Liver (tissue), 9 donors: ENCODE results near the gene ZNF574. TPM values are rescaled to one million over a fixed set of nuclear protein-coding genes. Genes with fewer than 3 reads are reported as not detected.

Source experiments
- DNase-seq: peaks from one replicate; pipeline ENCODE4 v3.0.0-alpha.2; 2017; ENCODE audit warnings: low spot score
- H3K27ac ChIP-seq, 2 donors: one replicate each; pipeline ENCODE4 v1.7.0; 2013; ENCODE audit warnings: inconsistent platforms in 2 of 2, low read length in 2 of 2, control low read depth in 1 of 2, low read depth in 1 of 2, mild to moderate bottlenecking in 1 of 2
- H3K27me3 ChIP-seq, 4 donors: one replicate each; pipeline versions ENCODE4 v1.6.1 to v1.7.0; 2013; ENCODE audit warnings: low read length in 3 of 4, inconsistent platforms in 1 of 4, mild to moderate bottlenecking in 1 of 4, moderate library complexity in 1 of 4; ENCODE audit not compliant: control insufficient read depth in 4 of 4, insufficient read depth in 4 of 4
- H3K36me3 ChIP-seq, 4 donors: one replicate each; pipeline versions ENCODE4 v1.6.1 to v1.7.0; 2013; ENCODE audit warnings: low read length in 3 of 4, mild to moderate bottlenecking in 3 of 4, low read depth in 1 of 4, moderate library complexity in 1 of 4; ENCODE audit not compliant: control insufficient read depth in 4 of 4, insufficient read depth in 3 of 4
- H3K4me1 ChIP-seq, 4 donors: one replicate each; pipeline versions ENCODE4 v1.6.1 to v1.7.0; 2013; ENCODE audit warnings: low read length in 3 of 4, mild to moderate bottlenecking in 3 of 4, moderate library complexity in 1 of 4; ENCODE audit not compliant: control insufficient read depth in 4 of 4, insufficient read depth in 4 of 4
- H3K4me3 ChIP-seq, 3 donors: one replicate each; pipeline versions ENCODE4 v1.6.1 to v1.7.0; 2013; ENCODE audit warnings: low read length in 3 of 3, control low read depth in 1 of 3, low read depth in 1 of 3, mild to moderate bottlenecking in 1 of 3
- H3K9ac ChIP-seq, 2 donors: one replicate each; pipeline ENCODE4 v1.7.0; 2013; ENCODE audit warnings: low read length in 2 of 2, mild to moderate bottlenecking in 2 of 2, moderate library complexity in 2 of 2, control low read depth in 1 of 2, low read depth in 1 of 2
- H3K9me3 ChIP-seq, 4 donors: one replicate each; pipeline versions ENCODE4 v1.6.1 to v1.7.0; 2013; ENCODE audit warnings: low read length in 3 of 4; ENCODE audit not compliant: control insufficient read depth in 4 of 4
- EGR1 ChIP-seq, 2 donors: IDR thresholded peaks; 2 replicates each; pipeline ENCODE4 v1.6.1; 2016 to 2018; ENCODE audit warnings: antibody characterized with exemption in 2 of 2, low read depth in 2 of 2
- FOXA1 ChIP-seq: IDR thresholded peaks from 2 replicates; pipeline ENCODE4 v1.6.1; 2016; ENCODE audit warnings: antibody characterized with exemption
- FOXA2 ChIP-seq: IDR thresholded peaks from 2 replicates; pipeline ENCODE4 v1.6.1; 2016; ENCODE audit warnings: antibody characterized with exemption
- GABPA ChIP-seq, 2 donors: IDR thresholded peaks in 1 of 2; conservative IDR thresholded peaks in 1 of 2; 2 replicates each; pipeline ENCODE4 v1.6.1; 2016; ENCODE audit warnings: antibody characterized with exemption in 2 of 2, mild to moderate bottlenecking in 1 of 2, moderate library complexity in 1 of 2
- HNF4A ChIP-seq, 2 donors: conservative IDR thresholded peaks; 2 replicates each; pipeline ENCODE4 v1.6.1; 2016; ENCODE audit warnings: antibody characterized with exemption in 2 of 2, mild to moderate bottlenecking in 2 of 2
- HNF4G ChIP-seq: IDR thresholded peaks from 2 replicates; pipeline ENCODE4 v1.6.1; 2016; ENCODE audit warnings: antibody characterized with exemption
- JUND ChIP-seq, 2 donors: IDR thresholded peaks; 2 replicates each; pipeline ENCODE4 v1.6.1; 2016; ENCODE audit warnings: antibody characterized with exemption in 2 of 2
- NR2F2 ChIP-seq: IDR thresholded peaks from 2 replicates; pipeline ENCODE4 v1.6.1; 2016; ENCODE audit warnings: antibody characterized with exemption
- RAD21 ChIP-seq, 2 donors: IDR thresholded peaks; 2 replicates each; pipeline ENCODE4 v1.6.1; 2016; ENCODE audit warnings: antibody characterized with exemption in 2 of 2, mild to moderate bottlenecking in 2 of 2
- RXRA ChIP-seq, 2 donors: IDR thresholded peaks; 2 replicates each; pipeline ENCODE4 v1.6.1; 2017 to 2018; ENCODE audit warnings: antibody characterized with exemption in 2 of 2, mild to moderate bottlenecking in 1 of 2
- SP1 ChIP-seq: IDR thresholded peaks from 2 replicates; pipeline ENCODE4 v1.6.1; 2018; ENCODE audit warnings: antibody characterized with exemption, mild to moderate bottlenecking
- TAF1 ChIP-seq: conservative IDR thresholded peaks from 2 replicates; pipeline ENCODE4 v1.6.1; 2016; ENCODE audit warnings: antibody characterized with exemption, mild to moderate bottlenecking
- YY1 ChIP-seq: IDR thresholded peaks from 2 replicates; pipeline ENCODE4 v1.6.1; 2016; ENCODE audit warnings: antibody characterized with exemption, mild to moderate bottlenecking
- WGBS: extraction: QIAGEN DNeasy Blood & Tissue Kit; methylation state at CpG from one replicate; pipeline ENCODE4 v1.1.7; 2013; 5-methylcytosine and 5-hydroxymethylcytosine counted together
- polyA plus RNA-seq, 2 donors: library from polyadenylated mRNA; stranded (reverse) in 1 of 2; unstranded in 1 of 2; fragments of 200-250 nt in 1 of 2; fragments of >200 nt in 1 of 2; fragmentation: Nextera tagmentation in 1 of 2; extraction: Ambion mirVana in 1 of 2; gene quantifications; one replicate each; pipeline versions ENCODE4 v1.2.1 to v1.2.3, GENCODE V29; 2013 to 2015
- total RNA-seq, 2 donors: library from RNA; depleted of rRNA; stranded (reverse); fragments of >200 nt; gene quantifications; one replicate each; pipeline ENCODE4 v1.2.3, GENCODE V29; 2014
- TF ChIP-seq, protein P1 (sequence below): IDR thresholded peaks from 2 replicates; pipeline ENCODE4 v1.6.1; 2016; ENCODE audit warnings: antibody characterized with exemption
- TF ChIP-seq, protein P2 (sequence below): IDR thresholded peaks from 2 replicates; pipeline ENCODE4 v1.6.1; 2016; ENCODE audit warnings: antibody characterized with exemption
- TF ChIP-seq, protein P3 (sequence below): fragments of 150-350 bp; IDR thresholded peaks from 2 replicates; pipeline ENCODE4 v1.5.1; 2017; ENCODE audit warnings: improper control_type of control experiment, low read depth, low read length; ENCODE audit not compliant: missing input control
- TF ChIP-seq, protein P4 (sequence below): IDR thresholded peaks from 2 replicates; pipeline ENCODE4 v1.6.1; 2016; ENCODE audit warnings: antibody characterized with exemption, mild to moderate bottlenecking
- TF ChIP-seq, protein P5 (sequence below): IDR thresholded peaks from 2 replicates; pipeline ENCODE4 v1.6.1; 2016; ENCODE audit warnings: antibody characterized with exemption
- donor health status: healthy.
- donor health status: healthy.
- donor health status: healthy.
- donor health status: healthy.
- donor health status: healthy.

Gene ZNF574
- total and polyA plus RNA-seq, 4 donors = 3.3 to 7.4 (median 6.5) TPM

DNA sequence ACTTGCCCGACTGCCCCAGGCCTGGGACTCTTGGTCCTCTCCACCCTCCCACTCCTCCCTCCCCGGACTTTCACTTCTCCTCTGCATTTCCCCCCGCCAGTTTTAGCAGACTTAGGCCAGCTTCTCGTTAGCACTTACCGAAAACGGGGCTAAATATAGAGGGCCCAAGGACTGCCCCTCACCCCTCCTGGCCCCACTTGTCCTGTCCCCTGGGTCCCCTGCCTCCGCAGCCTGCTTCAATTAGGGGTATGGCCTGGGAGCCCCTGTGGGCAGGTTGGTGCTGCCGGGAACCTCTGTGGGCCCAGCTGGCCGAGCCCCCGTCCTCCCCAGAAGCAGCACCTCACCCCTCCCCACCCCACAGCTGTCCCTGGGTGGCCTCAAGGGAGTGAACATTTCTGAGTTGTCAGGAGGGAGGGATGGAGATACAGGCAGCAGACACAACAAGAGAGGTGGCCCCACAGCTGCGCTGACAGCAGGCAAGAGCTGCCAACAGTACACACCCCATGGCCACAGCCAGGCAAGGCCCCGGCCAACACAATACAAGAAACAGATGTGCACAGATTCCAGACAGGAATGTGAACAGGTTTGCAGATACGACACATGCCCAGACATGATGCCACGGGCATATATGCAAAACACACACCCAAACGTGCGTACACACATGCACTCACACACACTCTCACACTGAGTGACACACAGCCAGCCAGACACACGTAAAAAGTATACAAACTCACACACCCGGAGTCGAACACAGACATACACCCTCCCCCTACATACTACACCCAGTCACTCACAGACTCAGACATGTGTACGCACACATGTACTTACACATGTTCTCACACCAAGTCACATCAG is 53.7 kb downstream of the ZNF574 start:
- no peaks in the 10 kb centered on the region for H3K36me3 ChIP-seq
- H3K4me1 ChIP-seq = peaks cover 0 to 14% (median 4%) of the 10 kb centered on the region in 4 donors
- WGBS = 58% methylated on average over 20 of the region's 20 CpGs
- H3K9ac ChIP-seq = no peak overlapping the region
- TF ChIP-seq RAD21 (IDR thresholded peaks at IDR 0.05) = no peak
- TF ChIP-seq FOXA2 = no peak
- TF ChIP-seq FOXA1 = no peak
- TF ChIP-seq TAF1 = no peak
- TF ChIP-seq HNF4G = no peak
- TF ChIP-seq, protein P1, sequence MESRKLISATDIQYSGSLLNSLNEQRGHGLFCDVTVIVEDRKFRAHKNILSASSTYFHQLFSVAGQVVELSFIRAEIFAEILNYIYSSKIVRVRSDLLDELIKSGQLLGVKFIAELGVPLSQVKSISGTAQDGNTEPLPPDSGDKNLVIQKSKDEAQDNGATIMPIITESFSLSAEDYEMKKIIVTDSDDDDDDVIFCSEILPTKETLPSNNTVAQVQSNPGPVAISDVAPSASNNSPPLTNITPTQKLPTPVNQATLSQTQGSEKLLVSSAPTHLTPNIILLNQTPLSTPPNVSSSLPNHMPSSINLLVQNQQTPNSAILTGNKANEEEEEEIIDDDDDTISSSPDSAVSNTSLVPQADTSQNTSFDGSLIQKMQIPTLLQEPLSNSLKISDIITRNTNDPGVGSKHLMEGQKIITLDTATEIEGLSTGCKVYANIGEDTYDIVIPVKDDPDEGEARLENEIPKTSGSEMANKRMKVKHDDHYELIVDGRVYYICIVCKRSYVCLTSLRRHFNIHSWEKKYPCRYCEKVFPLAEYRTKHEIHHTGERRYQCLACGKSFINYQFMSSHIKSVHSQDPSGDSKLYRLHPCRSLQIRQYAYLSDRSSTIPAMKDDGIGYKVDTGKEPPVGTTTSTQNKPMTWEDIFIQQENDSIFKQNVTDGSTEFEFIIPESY = no peak
- TF ChIP-seq, protein P2, sequence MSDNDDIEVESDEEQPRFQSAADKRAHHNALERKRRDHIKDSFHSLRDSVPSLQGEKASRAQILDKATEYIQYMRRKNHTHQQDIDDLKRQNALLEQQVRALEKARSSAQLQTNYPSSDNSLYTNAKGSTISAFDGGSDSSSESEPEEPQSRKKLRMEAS = no peak
- TF ChIP-seq, protein P3, sequence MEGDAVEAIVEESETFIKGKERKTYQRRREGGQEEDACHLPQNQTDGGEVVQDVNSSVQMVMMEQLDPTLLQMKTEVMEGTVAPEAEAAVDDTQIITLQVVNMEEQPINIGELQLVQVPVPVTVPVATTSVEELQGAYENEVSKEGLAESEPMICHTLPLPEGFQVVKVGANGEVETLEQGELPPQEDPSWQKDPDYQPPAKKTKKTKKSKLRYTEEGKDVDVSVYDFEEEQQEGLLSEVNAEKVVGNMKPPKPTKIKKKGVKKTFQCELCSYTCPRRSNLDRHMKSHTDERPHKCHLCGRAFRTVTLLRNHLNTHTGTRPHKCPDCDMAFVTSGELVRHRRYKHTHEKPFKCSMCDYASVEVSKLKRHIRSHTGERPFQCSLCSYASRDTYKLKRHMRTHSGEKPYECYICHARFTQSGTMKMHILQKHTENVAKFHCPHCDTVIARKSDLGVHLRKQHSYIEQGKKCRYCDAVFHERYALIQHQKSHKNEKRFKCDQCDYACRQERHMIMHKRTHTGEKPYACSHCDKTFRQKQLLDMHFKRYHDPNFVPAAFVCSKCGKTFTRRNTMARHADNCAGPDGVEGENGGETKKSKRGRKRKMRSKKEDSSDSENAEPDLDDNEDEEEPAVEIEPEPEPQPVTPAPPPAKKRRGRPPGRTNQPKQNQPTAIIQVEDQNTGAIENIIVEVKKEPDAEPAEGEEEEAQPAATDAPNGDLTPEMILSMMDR = no peak
- TF ChIP-seq HNF4A (conservative IDR thresholded peaks at IDR 0.05) = no peak
- no peak for TF ChIP-seq JUND (IDR thresholded peaks at IDR 0.05)
- TF ChIP-seq NR2F2 = no peak
- no peak for TF ChIP-seq GABPA (IDR thresholded peaks at IDR 0.05 in 1 of 2, conservative IDR thresholded peaks at IDR 0.05 in 1 of 2)
- no peak for TF ChIP-seq EGR1 (IDR thresholded peaks at IDR 0.05; ENCODE audit: low read depth in 2 of 2)
- TF ChIP-seq, protein P4, sequence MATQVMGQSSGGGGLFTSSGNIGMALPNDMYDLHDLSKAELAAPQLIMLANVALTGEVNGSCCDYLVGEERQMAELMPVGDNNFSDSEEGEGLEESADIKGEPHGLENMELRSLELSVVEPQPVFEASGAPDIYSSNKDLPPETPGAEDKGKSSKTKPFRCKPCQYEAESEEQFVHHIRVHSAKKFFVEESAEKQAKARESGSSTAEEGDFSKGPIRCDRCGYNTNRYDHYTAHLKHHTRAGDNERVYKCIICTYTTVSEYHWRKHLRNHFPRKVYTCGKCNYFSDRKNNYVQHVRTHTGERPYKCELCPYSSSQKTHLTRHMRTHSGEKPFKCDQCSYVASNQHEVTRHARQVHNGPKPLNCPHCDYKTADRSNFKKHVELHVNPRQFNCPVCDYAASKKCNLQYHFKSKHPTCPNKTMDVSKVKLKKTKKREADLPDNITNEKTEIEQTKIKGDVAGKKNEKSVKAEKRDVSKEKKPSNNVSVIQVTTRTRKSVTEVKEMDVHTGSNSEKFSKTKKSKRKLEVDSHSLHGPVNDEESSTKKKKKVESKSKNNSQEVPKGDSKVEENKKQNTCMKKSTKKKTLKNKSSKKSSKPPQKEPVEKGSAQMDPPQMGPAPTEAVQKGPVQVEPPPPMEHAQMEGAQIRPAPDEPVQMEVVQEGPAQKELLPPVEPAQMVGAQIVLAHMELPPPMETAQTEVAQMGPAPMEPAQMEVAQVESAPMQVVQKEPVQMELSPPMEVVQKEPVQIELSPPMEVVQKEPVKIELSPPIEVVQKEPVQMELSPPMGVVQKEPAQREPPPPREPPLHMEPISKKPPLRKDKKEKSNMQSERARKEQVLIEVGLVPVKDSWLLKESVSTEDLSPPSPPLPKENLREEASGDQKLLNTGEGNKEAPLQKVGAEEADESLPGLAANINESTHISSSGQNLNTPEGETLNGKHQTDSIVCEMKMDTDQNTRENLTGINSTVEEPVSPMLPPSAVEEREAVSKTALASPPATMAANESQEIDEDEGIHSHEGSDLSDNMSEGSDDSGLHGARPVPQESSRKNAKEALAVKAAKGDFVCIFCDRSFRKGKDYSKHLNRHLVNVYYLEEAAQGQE = no peak
- TF ChIP-seq SP1 = no peak
- TF ChIP-seq YY1 = no peak
- TF ChIP-seq RXRA (IDR thresholded peaks at IDR 0.05) = no peak
- TF ChIP-seq, protein P5, sequence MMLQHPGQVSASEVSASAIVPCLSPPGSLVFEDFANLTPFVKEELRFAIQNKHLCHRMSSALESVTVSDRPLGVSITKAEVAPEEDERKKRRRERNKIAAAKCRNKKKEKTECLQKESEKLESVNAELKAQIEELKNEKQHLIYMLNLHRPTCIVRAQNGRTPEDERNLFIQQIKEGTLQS = no peak
- no peak overlapping the region for H3K4me3 ChIP-seq
- H3K27me3 ChIP-seq = peaks cover 0 to 3% (median 0%) of the 10 kb centered on the region in 4 donors
- H3K27ac ChIP-seq = no peak overlapping the region
- DNase-seq = no peak
- no peaks in the 10 kb centered on the region for H3K9me3 ChIP-seq
